GM12878 (cell line): Measurements from ENCODE around the gene ITPR2. TPM values are rescaled to one million over a fixed set of nuclear protein-coding genes. Genes with fewer than 3 reads are reported as not detected.

Source experiments
- ATAC-seq: fragments of 200-7000 bp; cut with Tn5 transposase; 3 replicates; pipeline ENCODE4 v1.9.1; 2020; ENCODE audit warnings: mild to moderate bottlenecking, moderate library complexity
- BruUV-seq: library from RNA; stranded (reverse); fragments of 400-500 nt; replicated peaks from 2 replicates; lab custom pipeline; 2021; lab: Mats Ljungman, UMichigan
- CTCF ChIA-PET: fragments of 300-600 bp; sonication (Branson Sonifier 250); formaldehyde crosslinking; extraction: SDS; loops from one replicate; lab custom pipeline; 2021; ENCODE audit warnings: inconsistent platforms; lab: Yijun Ruan, JAX
- POLR2A ChIA-PET: fragments of 350-600 bp; formaldehyde crosslinking; extraction: SDS; loops from one replicate; lab custom pipeline; 2021; ENCODE audit warnings: inconsistent platforms; lab: Charles Lee
- RAD21 ChIA-PET: fragments of 300-600 bp; sonication (Branson Sonifier 250); formaldehyde crosslinking; loops from one replicate; lab custom pipeline; 2023; ENCODE audit warnings: antibody characterized with exemption; ENCODE audit not compliant: unreplicated experiment; lab: Charles Lee
- SMC1A ChIA-PET: fragments of 300-600 bp; sonication (Branson Sonifier 250); formaldehyde crosslinking; loops from one replicate; lab custom pipeline; 2023; ENCODE audit not compliant: unreplicated experiment, uncharacterized antibody; lab: Charles Lee
- DNase-seq: peaks from one replicate; pipeline ENCODE4 v3.0.0-alpha.2; 2011; ENCODE audit warnings: low read depth, low spot score
- FAIRE-seq: peaks from 3 replicates; lab custom pipeline; 2011; peaks lifted over from hg19 to GRCh38; lab: Jason Lieb, UNC
- H2AFZ ChIP-seq: 2 replicates; pipeline ENCODE4 v1.6.0; 2011; ENCODE audit warnings: low read depth, low read length, control low read depth; ENCODE audit not compliant: control insufficient read depth
- H3K27ac ChIP-seq: 2 replicates; pipeline ENCODE4 v1.5.1; 2011; ENCODE audit warnings: control low read depth; ENCODE audit not compliant: control insufficient read depth, insufficient read depth
- H3K27me3 ChIP-seq, 2 experiments: replicated peaks in 1 of 2; 2 replicates each; pipeline versions ENCODE4 v1.6.0 to v1.6.1; 2011; ENCODE audit warnings: low read length in 1 of 2; ENCODE audit not compliant: control insufficient read depth in 2 of 2, insufficient read depth in 2 of 2
- H3K36me3 ChIP-seq, 2 experiments: 2 replicates each; pipeline ENCODE4 v1.5.1; 2011; ENCODE audit warnings: low read length in 1 of 2; ENCODE audit not compliant: control insufficient read depth in 2 of 2, insufficient read depth in 2 of 2
- H3K4me1 ChIP-seq: 2 replicates; pipeline ENCODE4 v1.6.1; 2011; ENCODE audit warnings: mild to moderate bottlenecking, low read length, moderate library complexity, mixed read lengths; ENCODE audit not compliant: control insufficient read depth, insufficient read depth
- H3K4me2 ChIP-seq: 2 replicates; pipeline ENCODE4 v1.6.0; 2011; ENCODE audit warnings: control low read depth; ENCODE audit not compliant: control insufficient read depth, insufficient read depth
- H3K4me3 ChIP-seq: fragments of 200-600 bp; sonication (generic); 2 replicates; pipeline ENCODE4 v1.5.1; 2016
- H3K79me2 ChIP-seq: 2 replicates; pipeline ENCODE4 v1.6.0; 2011; ENCODE audit warnings: low read length; ENCODE audit not compliant: control insufficient read depth, insufficient read depth
- H3K9ac ChIP-seq: 2 replicates; pipeline ENCODE4 v1.8.0; 2011; ENCODE audit warnings: low read length, control low read depth, mixed read lengths; ENCODE audit not compliant: control insufficient read depth, insufficient read depth
- H3K9me3 ChIP-seq: replicated peaks from 3 replicates; pipeline ENCODE4 v1.5.1; 2011; ENCODE audit warnings: mild to moderate bottlenecking, low read length; ENCODE audit not compliant: control insufficient read depth, insufficient read depth
- H4K20me1 ChIP-seq: 2 replicates; pipeline ENCODE4 v1.6.0; 2011; ENCODE audit not compliant: control insufficient read depth, insufficient read depth
- CREB1 ChIP-seq: IDR thresholded peaks from 2 replicates; pipeline ENCODE4 v1.6.1; 2012; ENCODE audit warnings: low read depth, mild to moderate bottlenecking, inconsistent platforms
- GATAD2B ChIP-seq: fragments of 450-650 bp; conservative IDR thresholded peaks from 2 replicates; pipeline ENCODE4 v1.6.1; 2017; ENCODE audit warnings: low read depth, mild to moderate bottlenecking, moderate library complexity
- LARP7 ChIP-seq: fragments of 450-650 bp; IDR thresholded peaks from 2 replicates; pipeline ENCODE4 v1.6.1; 2017; ENCODE audit warnings: mild to moderate bottlenecking
- NFYA ChIP-seq: IDR thresholded peaks from 2 replicates; pipeline ENCODE4 v1.6.1; 2011; ENCODE audit warnings: low read depth, mild to moderate bottlenecking, low read length, improper control_type of control experiment, borderline replicate concordance
- PAX8 ChIP-seq: fragments of 450-650 bp; IDR thresholded peaks from 2 replicates; pipeline ENCODE4 v1.6.1; 2017; ENCODE audit warnings: mild to moderate bottlenecking, moderate library complexity
- ZNF384 ChIP-seq: IDR thresholded peaks from 2 replicates; pipeline ENCODE4 v1.6.1; 2012; ENCODE audit warnings: low read depth, mild to moderate bottlenecking, low read length, improper control_type of control experiment, borderline replicate concordance
- ZNF687 ChIP-seq: fragments of 450-650 bp; IDR thresholded peaks from 2 replicates; pipeline ENCODE4 v1.6.1; 2017; ENCODE audit warnings: mild to moderate bottlenecking, moderate library complexity
- ZZZ3 ChIP-seq: IDR thresholded peaks from 2 replicates; pipeline ENCODE4 v1.6.1; 2011; ENCODE audit warnings: low read depth; ENCODE audit not compliant: control insufficient read depth, insufficient read length
- WGBS: methylation state at CpG from one replicate; pipeline ENCODE4 v1.1.6; 2016; ENCODE audit warnings: low lambda C conversion rate; ENCODE audit not compliant: insufficient replicate concordance, insufficient coverage; ENCODE audit errors: missing lambda C conversion rate; 5-methylcytosine and 5-hydroxymethylcytosine counted together
- in situ Hi-C: fragments of 300-500 bp; cut with MboI; formaldehyde crosslinking; loops from 9 replicates; pipeline ENCODE4 v1.14.3; 2018; ENCODE audit warnings: mixed read lengths
- intact Hi-C: fragments of 100-400 bp; cut with micrococcal nuclease; formaldehyde crosslinking; loops from one replicate; pipeline ENCODE4 v1.14.2; 2022; ENCODE audit not compliant: unreplicated experiment
- polyA plus RNA-seq, 11 experiments: library from polyadenylated mRNA; depleted of rRNA in 4 of 11; unstranded in 6 of 11; stranded (reverse) in 5 of 11; fragments of >200 nt; fragmentation: Nextera tagmentation in 4 of 11; fragmentation: Illumina TruSeq in 1 of 11; extraction: Ambion mirVana in 4 of 11; extraction: Trizol in 1 of 11; gene quantifications; 1 replicate in 1 of 11; 2 replicates in 10 of 11; pipeline versions ENCODE4 v1.2.1 to v1.2.3, GENCODE V29; 2011 to 2016; ENCODE audit warnings: inconsistent platforms in 2 of 11, missing spikeins in 2 of 11, low read depth in 1 of 11
- total RNA-seq, 4 experiments: library from RNA; depleted of rRNA in 3 of 4; stranded (reverse); fragments of >200 nt in 3 of 4; fragmentation: Illumina TruSeq in 1 of 4; extraction: Trizol in 1 of 4; gene quantifications; 2 replicates each; pipeline versions ENCODE4 v1.2.1 to v1.2.3, GENCODE V29; 2013 to 2021
- TF ChIP-seq, protein P1 (sequence below): fragments of 450-650 bp; IDR thresholded peaks from 2 replicates; pipeline ENCODE4 v1.6.1; 2014; ENCODE audit warnings: mild to moderate bottlenecking
- TF ChIP-seq, protein P2 (sequence below): IDR thresholded peaks from 2 replicates; pipeline ENCODE4 v1.6.1; 2012; ENCODE audit warnings: low read depth, low read length, improper control_type of control experiment
- TF ChIP-seq, protein P3 (sequence below): IDR thresholded peaks from 2 replicates; pipeline ENCODE4 v1.6.1; 2011; ENCODE audit warnings: borderline replicate concordance, low read depth, mild to moderate bottlenecking, moderate library complexity, low read length; ENCODE audit not compliant: insufficient read depth, poor library complexity, severe bottlenecking
- TF ChIP-seq, protein P4 (sequence below): fragments of 450-650 bp; IDR thresholded peaks from 2 replicates; pipeline ENCODE4 v1.6.1; 2018; ENCODE audit warnings: borderline replicate concordance, mild to moderate bottlenecking; ENCODE audit not compliant: partially characterized antibody

Gene ITPR2
- total and polyA plus RNA-seq, 10 of the 15 experiments (the other 5 are each of a cell fraction or from before 2014, with no cell fraction given), result 7.5 to 76.2 (median 47.1) TPM

DNA sequence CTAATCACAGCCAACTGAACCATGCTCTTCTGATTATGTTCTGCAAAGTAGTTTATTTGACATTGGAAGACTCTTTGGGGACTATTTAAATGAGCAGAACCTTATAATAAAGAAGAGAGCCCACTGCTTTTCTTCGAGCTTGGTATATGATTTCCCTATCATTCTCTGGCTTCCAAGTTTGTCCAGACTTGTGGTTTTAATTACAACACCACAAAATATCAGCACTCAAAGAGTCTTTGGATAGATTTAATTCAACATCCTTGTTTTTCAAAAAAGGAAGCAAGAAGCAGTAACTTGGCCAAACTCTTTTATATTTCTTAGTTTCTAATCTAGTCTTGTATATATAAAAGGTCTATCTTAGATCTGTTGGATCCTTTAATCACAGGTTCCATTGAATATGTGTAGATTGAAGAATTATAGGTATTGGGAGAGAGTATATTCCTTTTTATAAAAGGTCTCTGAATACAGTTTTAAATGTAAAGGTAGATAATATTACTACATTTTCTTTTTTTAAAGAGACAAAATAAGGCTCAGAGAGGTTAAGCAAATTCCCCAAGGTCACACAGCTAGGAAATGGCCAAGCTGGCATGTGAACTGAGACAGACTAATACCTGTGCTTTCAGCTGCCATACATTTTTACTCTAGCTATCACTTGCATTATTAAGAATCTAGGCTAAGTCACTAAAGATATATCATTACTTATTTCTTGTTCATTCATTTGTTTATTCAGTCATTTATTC is 464.8 kb downstream of the ITPR2 start:
- H3K36me3 ChIP-seq, result no peaks in the 10 kb centered on the region
- no peaks in the 10 kb centered on the region for H3K4me1 ChIP-seq
- in situ Hi-C loops (no loop called here), intact Hi-C loops (no loop called here)
- H2AFZ ChIP-seq, result no peak overlapping the region
- H3K9ac ChIP-seq, result no peak overlapping the region
- H3K27me3 ChIP-seq, result no peaks in the 10 kb centered on the region
- SMC1A ChIA-PET, result interaction anchor here (0.7 to 1.7 kb wide), 5 partner anchors 11 to 233 kb away, joined by 3 read pairs; no protein-coding TSS in a partner anchor
- WGBS, result 100% methylated on average over 1 of the region's 1 CpG
- ATAC-seq (no peak), FAIRE-seq (no peak), DNase-seq (no peak)
- H3K4me2 ChIP-seq, result no peak overlapping the region
- H3K4me3 ChIP-seq, result no peak overlapping the region
- H3K9me3 ChIP-seq, result no peaks in the 10 kb centered on the region
- H4K20me1 ChIP-seq, result no peaks in the 10 kb centered on the region
- no TSS peak for BruUV-seq
- no peaks in the 10 kb centered on the region for H3K79me2 ChIP-seq
- CTCF ChIA-PET, result interaction anchor here (0.7 to 1.1 kb wide), 2 partner anchors 69 to 1101 kb away, joined by 3 read pairs; no protein-coding TSS in a partner anchor
- RAD21 ChIA-PET, result interaction anchor here (1.3 kb wide), 1 partner anchor 245 kb away, joined by 3 read pairs; no protein-coding TSS in a partner anchor
- POLR2A ChIA-PET, result no interaction called here
- H3K27ac ChIP-seq, result no peak overlapping the region
- no peak for TF ChIP-seq ZNF687
- TF ChIP-seq GATAD2B, result no peak
- TF ChIP-seq NFYA, result no peak
- TF ChIP-seq, protein P1, sequence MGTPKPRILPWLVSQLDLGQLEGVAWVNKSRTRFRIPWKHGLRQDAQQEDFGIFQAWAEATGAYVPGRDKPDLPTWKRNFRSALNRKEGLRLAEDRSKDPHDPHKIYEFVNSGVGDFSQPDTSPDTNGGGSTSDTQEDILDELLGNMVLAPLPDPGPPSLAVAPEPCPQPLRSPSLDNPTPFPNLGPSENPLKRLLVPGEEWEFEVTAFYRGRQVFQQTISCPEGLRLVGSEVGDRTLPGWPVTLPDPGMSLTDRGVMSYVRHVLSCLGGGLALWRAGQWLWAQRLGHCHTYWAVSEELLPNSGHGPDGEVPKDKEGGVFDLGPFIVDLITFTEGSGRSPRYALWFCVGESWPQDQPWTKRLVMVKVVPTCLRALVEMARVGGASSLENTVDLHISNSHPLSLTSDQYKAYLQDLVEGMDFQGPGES, result no peak
- no peak for TF ChIP-seq ZNF384
- TF ChIP-seq ZZZ3, result no peak
- TF ChIP-seq, protein P2, sequence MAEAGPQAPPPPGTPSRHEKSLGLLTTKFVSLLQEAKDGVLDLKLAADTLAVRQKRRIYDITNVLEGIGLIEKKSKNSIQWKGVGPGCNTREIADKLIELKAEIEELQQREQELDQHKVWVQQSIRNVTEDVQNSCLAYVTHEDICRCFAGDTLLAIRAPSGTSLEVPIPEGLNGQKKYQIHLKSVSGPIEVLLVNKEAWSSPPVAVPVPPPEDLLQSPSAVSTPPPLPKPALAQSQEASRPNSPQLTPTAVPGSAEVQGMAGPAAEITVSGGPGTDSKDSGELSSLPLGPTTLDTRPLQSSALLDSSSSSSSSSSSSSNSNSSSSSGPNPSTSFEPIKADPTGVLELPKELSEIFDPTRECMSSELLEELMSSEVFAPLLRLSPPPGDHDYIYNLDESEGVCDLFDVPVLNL, result no peak
- TF ChIP-seq, protein P3, sequence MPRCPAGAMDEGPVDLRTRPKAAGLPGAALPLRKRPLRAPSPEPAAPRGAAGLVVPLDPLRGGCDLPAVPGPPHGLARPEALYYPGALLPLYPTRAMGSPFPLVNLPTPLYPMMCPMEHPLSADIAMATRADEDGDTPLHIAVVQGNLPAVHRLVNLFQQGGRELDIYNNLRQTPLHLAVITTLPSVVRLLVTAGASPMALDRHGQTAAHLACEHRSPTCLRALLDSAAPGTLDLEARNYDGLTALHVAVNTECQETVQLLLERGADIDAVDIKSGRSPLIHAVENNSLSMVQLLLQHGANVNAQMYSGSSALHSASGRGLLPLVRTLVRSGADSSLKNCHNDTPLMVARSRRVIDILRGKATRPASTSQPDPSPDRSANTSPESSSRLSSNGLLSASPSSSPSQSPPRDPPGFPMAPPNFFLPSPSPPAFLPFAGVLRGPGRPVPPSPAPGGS, result no peak
- no peak for TF ChIP-seq PAX8
- no peak for TF ChIP-seq CREB1
- TF ChIP-seq, protein P4, sequence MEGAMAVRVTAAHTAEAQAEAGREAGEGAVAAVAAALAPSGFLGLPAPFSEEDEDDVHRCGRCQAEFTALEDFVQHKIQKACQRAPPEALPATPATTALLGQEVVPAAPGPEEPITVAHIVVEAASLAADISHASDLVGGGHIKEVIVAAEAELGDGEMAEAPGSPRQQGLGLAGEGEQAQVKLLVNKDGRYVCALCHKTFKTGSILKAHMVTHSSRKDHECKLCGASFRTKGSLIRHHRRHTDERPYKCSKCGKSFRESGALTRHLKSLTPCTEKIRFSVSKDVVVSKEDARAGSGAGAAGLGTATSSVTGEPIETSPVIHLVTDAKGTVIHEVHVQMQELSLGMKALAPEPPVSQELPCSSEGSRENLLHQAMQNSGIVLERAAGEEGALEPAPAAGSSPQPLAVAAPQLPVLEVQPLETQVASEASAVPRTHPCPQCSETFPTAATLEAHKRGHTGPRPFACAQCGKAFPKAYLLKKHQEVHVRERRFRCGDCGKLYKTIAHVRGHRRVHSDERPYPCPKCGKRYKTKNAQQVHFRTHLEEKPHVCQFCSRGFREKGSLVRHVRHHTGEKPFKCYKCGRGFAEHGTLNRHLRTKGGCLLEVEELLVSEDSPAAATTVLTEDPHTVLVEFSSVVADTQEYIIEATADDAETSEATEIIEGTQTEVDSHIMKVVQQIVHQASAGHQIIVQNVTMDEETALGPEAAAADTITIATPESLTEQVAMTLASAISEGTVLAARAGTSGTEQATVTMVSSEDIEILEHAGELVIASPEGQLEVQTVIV, result no peak
- TF ChIP-seq LARP7, result no peak
